Right lobe of liver (tissue), 4 donors: Measurements from ENCODE around the gene ABCA12.

Source experiments
- POLR2A ChIP-seq: fragments of 450-650 bp; IDR thresholded peaks from one replicate; pipeline ENCODE4 v1.6.1; 2017; ENCODE audit warnings: antibody characterized with exemption, mild to moderate bottlenecking
- TF ChIP-seq, protein P1 (sequence below), 4 donors: fragments of 200-600 bp in 3 of 4; fragments of 450-650 bp in 1 of 4; IDR thresholded peaks; one replicate each; pipeline versions ENCODE4 v1.5.1 to v1.8.0; 2016 to 2022; ENCODE audit warnings: antibody characterized with exemption in 4 of 4, mild to moderate bottlenecking in 2 of 4
- donor health status: DM: no; HTN: no; CAD: no.
- donor health status: DM: no; HTN: no; CAD: no.
- donor health status: DM: no; HTN: yes; CAD: no.

DNA sequence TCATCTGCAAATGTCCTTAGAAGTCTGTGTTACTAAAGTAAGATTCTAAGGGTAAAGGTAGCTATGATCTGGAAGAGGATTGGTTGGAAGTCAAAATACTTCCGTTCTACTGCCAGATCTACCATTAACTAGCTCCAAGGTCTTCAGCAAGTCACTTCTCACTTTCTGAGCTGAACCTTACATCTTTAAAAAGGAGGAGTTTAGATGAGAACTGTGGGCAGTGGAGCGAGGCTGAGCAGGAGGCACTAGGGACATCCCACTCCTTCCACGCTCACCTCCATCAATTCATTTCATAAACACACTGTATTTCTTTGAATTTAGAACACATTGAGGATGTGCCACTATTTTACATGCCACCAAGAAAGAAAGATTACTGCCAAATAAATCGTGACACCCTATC lies 143.0 kb downstream of the ABCA12 start:
- TF ChIP-seq, protein P1, sequence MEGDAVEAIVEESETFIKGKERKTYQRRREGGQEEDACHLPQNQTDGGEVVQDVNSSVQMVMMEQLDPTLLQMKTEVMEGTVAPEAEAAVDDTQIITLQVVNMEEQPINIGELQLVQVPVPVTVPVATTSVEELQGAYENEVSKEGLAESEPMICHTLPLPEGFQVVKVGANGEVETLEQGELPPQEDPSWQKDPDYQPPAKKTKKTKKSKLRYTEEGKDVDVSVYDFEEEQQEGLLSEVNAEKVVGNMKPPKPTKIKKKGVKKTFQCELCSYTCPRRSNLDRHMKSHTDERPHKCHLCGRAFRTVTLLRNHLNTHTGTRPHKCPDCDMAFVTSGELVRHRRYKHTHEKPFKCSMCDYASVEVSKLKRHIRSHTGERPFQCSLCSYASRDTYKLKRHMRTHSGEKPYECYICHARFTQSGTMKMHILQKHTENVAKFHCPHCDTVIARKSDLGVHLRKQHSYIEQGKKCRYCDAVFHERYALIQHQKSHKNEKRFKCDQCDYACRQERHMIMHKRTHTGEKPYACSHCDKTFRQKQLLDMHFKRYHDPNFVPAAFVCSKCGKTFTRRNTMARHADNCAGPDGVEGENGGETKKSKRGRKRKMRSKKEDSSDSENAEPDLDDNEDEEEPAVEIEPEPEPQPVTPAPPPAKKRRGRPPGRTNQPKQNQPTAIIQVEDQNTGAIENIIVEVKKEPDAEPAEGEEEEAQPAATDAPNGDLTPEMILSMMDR (IDR thresholded peaks at IDR 0.05) = no peak
- no peak for TF ChIP-seq POLR2A
